NCI-H2171 (cell line): ENCODE results near the gene PTPRD.
"Not testable (repeated sequence)": the region's sequence is repeated elsewhere in the genome, so short reads cannot be mapped to it uniquely, and the experiment has no call there.

ENCODE experiments used
- DNase-seq: peaks from one replicate; lab custom pipeline; 2025; lab: John Stamatoyannopoulos, UW

PTPRD gene

GRCh38 chr9:8724284-8725018, 1888.4 kb downstream of the PTPRD start:
- DNase-seq = no peak

- DNase-seq = no peak
Observed at GRCh38 chr9:8723195-8723594, 1889.6 kb downstream of the PTPRD start.

- DNase-seq = no peak
Observed at GRCh38 chr9:8719833-8720486, 1892.8 kb downstream of the PTPRD start.

- DNase-seq = no peak
Observed at GRCh38 chr9:8718121-8718725, 1894.6 kb downstream of the PTPRD start.

- no peak for DNase-seq
Observed at GRCh38 chr9:8717146-8717545, 1895.7 kb downstream of the PTPRD start.

GRCh38 chr9:8715788-8716187, 1897.0 kb downstream of the PTPRD start:
- DNase-seq = no peak

GRCh38 chr9:8713811-8714165, 1899.0 kb downstream of the PTPRD start:
- no peak for DNase-seq

GRCh38 chr9:8713149-8713810, 1899.5 kb downstream of the PTPRD start:
- DNase-seq = no peak

- DNase-seq = no peak
Observed at GRCh38 chr9:8709731-8710130, 1903.1 kb downstream of the PTPRD start.

- DNase-seq = no peak
Observed at GRCh38 chr9:8708728-8709127, 1904.1 kb downstream of the PTPRD start.

- DNase-seq = no peak
Observed at GRCh38 chr9:8706998-8707397, 1905.8 kb downstream of the PTPRD start.

GRCh38 chr9:8706531-8706930, 1906.3 kb downstream of the PTPRD start:
- no peak for DNase-seq

GRCh38 chr9:8705861-8706260, 1906.9 kb downstream of the PTPRD start:
- DNase-seq = no peak

- no peak for DNase-seq
Observed at GRCh38 chr9:8703904-8704303, 1908.9 kb downstream of the PTPRD start.

- no peak for DNase-seq
Observed at GRCh38 chr9:8701904-8702303, 1910.9 kb downstream of the PTPRD start.

GRCh38 chr9:8697565-8697964, 1915.2 kb downstream of the PTPRD start:
- DNase-seq = not testable (repeated sequence)

GRCh38 chr9:8696516-8696915, 1916.3 kb downstream of the PTPRD start:
- no peak for DNase-seq

GRCh38 chr9:8694983-8695588, 1917.7 kb downstream of the PTPRD start:
- no peak for DNase-seq

- DNase-seq = no peak
Observed at GRCh38 chr9:8693464-8693863, 1919.3 kb downstream of the PTPRD start.

GRCh38 chr9:8686516-8686915, 1926.3 kb downstream of the PTPRD start:
- no peak for DNase-seq

GRCh38 chr9:8685825-8686224, 1927.0 kb downstream of the PTPRD start:
- DNase-seq = no peak

GRCh38 chr9:8684978-8685708, 1927.7 kb downstream of the PTPRD start:
- no peak for DNase-seq
